AG04450 (cell line): Measurements from ENCODE around the gene COMP. TPM values are rescaled to one million over a fixed set of nuclear protein-coding genes. Genes with fewer than 3 reads are reported as not detected.
"Not testable (repeated sequence)": the region's sequence is repeated elsewhere in the genome, so short reads cannot be mapped to it uniquely, and the experiment has no call there.

Experiments
- CTCF ChIA-PET: fragments of 300-600, 350-600 bp; formaldehyde crosslinking; extraction: SDS; loops from one replicate; lab custom pipeline; 2022; ENCODE audit warnings: antibody characterized with exemption, inconsistent platforms; lab: Charles Lee
- POLR2A ChIA-PET: fragments of 350-600 bp; formaldehyde crosslinking; extraction: SDS; loops from one replicate; lab custom pipeline; 2021; ENCODE audit warnings: antibody characterized with exemption, inconsistent platforms; lab: Yijun Ruan, JAX
- DNase-seq: peaks from one replicate; pipeline ENCODE4 v3.0.0-alpha.2; 2011; ENCODE audit warnings: low read depth, low spot score
- H3K27ac ChIP-seq: one replicate; pipeline ENCODE4 v1.5.1; 2012; ENCODE audit warnings: low read depth, low read length, control low read depth
- H3K27me3 ChIP-seq: one replicate; pipeline ENCODE4 v1.6.0; 2012; ENCODE audit warnings: low read length; ENCODE audit not compliant: control insufficient read depth, insufficient read depth
- H3K4me3 ChIP-seq: 2 replicates; pipeline ENCODE4 v1.5.1; 2011; ENCODE audit warnings: mild to moderate bottlenecking, low read depth, low read length, control low read depth
- H3K9me3 ChIP-seq: 2 replicates; pipeline ENCODE4 v1.5.1; 2012; ENCODE audit warnings: low read length; ENCODE audit not compliant: control insufficient read depth, insufficient read depth
- CTCF ChIP-seq: IDR thresholded peaks from 2 replicates; pipeline ENCODE4 v1.5.1; 2011; ENCODE audit warnings: low read depth, low read length, control low read depth, inconsistent platforms
- polyA plus RNA-seq: library from polyadenylated mRNA; depleted of rRNA; stranded (reverse); fragments of >200 nt; gene quantifications from 2 replicates; pipeline ENCODE4 v1.2.3, GENCODE V29; 2011

The COMP gene
- polyA plus RNA-seq, 1 experiment = 0.09 TPM

DNA sequence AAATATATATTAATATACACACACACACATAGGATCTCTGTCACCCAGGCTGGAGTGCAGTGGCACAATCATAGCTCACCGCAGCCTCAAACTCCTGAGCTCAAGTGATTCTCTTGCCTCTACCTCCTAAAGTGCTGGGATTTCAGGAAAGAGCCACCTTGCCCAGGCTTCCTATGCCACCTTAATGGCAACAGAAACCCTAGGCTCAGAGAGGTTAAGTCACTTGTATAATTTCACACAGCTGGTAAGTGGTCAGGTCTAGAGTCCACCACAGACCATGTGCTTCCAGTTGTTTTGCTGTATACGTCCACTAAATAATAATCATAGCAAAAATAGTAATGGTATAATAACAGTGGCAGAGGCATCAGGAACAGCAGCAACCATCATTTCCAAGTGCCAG is 39.4 kb upstream of the COMP start:
- H3K27ac ChIP-seq = no peak overlapping the region
- no peak overlapping the region for H3K4me3 ChIP-seq
- peaks cover 3% of the 10 kb centered on the region for H3K27me3 ChIP-seq
- no peak for DNase-seq
- TF ChIP-seq CTCF = no peak
- ChIA-PET CTCF (interaction anchor here (1.8 to 4.5 kb wide), 2 partner anchors 16 to 236 kb away, joined by 9 to 21 read pairs; no protein-coding TSS in a partner anchor), POLR2A (no interaction called here)
- H3K9me3 ChIP-seq = peaks cover 19% of the 10 kb centered on the region

GRCh38 chr19:18828786-18829185 is 37.7 kb upstream of the COMP start:
- Histone ChIP-seq H3K4me3 (no peak overlapping the region), H3K9me3 (peaks cover 20% of the 10 kb centered on the region), H3K27me3 (peaks cover 3% of the 10 kb centered on the region), H3K27ac (no peak overlapping the region)
- ChIA-PET CTCF (interaction anchor here (1.5 kb wide), 1 partner anchor 18 kb away, joined by 4 read pairs; no protein-coding TSS in a partner anchor), POLR2A (no interaction called here)
- DNase-seq = no peak
- TF ChIP-seq CTCF = no peak

DNA sequence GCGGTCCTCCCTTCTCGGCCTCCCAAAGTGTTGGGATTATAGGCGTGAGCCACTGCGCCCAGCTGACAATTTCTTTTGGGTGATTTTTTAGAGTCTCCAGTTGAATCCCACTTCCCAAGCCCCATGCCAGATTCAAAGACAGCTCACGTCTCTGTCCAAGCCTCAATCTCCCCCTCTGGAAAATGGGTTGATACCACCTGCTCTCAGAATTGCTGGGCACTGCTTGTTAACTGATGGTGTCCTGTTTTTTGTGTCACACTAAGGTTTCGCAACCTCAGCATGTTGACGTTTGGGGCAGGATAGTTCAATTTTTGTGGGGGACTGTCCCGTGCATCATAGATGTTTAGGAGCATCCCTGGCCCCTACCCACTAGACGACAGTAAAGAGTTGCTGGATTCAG is 26.5 kb upstream of the COMP start:
- Histone ChIP-seq H3K9me3 (no peaks in the 10 kb centered on the region), H3K27me3 (peaks cover 13% of the 10 kb centered on the region), H3K27ac (no peak overlapping the region), H3K4me3 (no peak overlapping the region)
- no peak for TF ChIP-seq CTCF
- no peak for DNase-seq
- ChIA-PET POLR2A (no interaction called here), CTCF (no interaction called here)

DNA sequence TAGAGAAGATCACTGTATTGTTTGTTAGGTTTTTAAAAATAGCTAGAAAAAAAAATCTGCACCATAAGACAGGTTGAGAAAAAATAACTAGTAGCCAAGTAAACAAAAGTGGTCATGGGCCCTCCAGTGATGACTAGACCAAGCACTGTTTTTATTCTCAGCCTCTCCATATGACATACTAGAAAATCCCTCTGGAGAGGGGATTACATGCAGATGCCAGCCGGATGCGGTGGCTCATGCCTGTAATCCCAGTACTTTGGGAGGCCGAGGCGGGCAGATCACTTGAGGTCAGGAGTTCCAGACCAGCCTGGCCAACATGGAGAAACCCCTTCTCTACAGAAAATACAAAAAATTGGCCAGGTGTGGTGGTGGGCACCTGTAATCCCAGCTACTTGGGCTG is 25.5 kb upstream of the COMP start:
- H3K4me3 ChIP-seq, DNase-seq, POLR2A ChIA-PET, H3K27ac ChIP-seq, H3K9me3 ChIP-seq: not testable (repeated sequence)
- CTCF ChIA-PET = interaction anchor here (0.5 to 1.6 kb wide), 2 partner anchors 31 to 301 kb away, joined by 3 to 6 read pairs; no protein-coding TSS in a partner anchor
- peaks cover 13% of the 10 kb centered on the region for H3K27me3 ChIP-seq

DNA sequence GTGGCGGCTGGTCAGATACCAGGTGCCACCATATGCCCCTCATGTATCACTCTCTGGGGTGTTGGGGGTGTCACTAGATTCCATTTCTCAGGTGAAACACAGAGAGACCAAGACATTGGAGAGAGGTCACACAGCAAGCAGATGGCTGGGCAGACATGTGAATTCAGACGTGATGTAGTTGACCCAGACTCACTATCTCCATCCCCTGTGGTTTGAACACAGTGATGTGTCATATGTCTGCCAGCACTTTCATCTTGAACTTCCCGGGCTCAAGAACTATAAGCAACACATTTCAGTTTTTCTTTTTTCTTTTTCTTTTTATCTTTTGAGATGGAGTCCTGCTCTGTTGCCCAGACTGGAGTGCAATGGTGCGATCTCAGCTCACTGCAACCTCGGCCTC is 24.6 kb upstream of the COMP start:
- Histone ChIP-seq H3K27ac (no peak overlapping the region), H3K4me3 (no peak overlapping the region), H3K9me3 (no peaks in the 10 kb centered on the region), H3K27me3 (peaks cover 10% of the 10 kb centered on the region)
- POLR2A ChIA-PET = no interaction called here
- no peak for TF ChIP-seq CTCF
- CTCF ChIA-PET = interaction anchor here (1.6 kb wide), 1 partner anchor 32 kb away, joined by 6 read pairs; no protein-coding TSS in a partner anchor
- DNase-seq = no peak
